Fibroblast of villous mesenchyme (primary cell): ENCODE results near the gene UBE2K. TPM values are rescaled to one million over a fixed set of nuclear protein-coding genes. Genes with fewer than 3 reads are reported as not detected.
A peak's percentile ranks its signal among the peaks of the same experiment; 100 is the strongest.

ENCODE experiments used
- DNase-seq: peaks from one replicate; pipeline ENCODE4 v3.0.0-alpha.2; 2010; ENCODE audit warnings: low read depth
- H3K4me3 ChIP-seq: 2 replicates; pipeline ENCODE4 v1.5.1; 2011; ENCODE audit warnings: low read depth, mild to moderate bottlenecking, low read length
- total RNA-seq: library from RNA; depleted of rRNA; stranded (reverse); fragments of >200 nt; gene quantifications from 2 replicates; pipeline ENCODE4 v1.2.3, GENCODE V29; 2012
- TF ChIP-seq, protein P1 (sequence below): IDR thresholded peaks from 2 replicates; pipeline ENCODE4 v1.5.1; 2012; ENCODE audit warnings: low read depth, mild to moderate bottlenecking, low read length; ENCODE audit not compliant: insufficient read depth

UBE2K gene
- total RNA-seq, 1 donor = 19.0 TPM

DNA sequence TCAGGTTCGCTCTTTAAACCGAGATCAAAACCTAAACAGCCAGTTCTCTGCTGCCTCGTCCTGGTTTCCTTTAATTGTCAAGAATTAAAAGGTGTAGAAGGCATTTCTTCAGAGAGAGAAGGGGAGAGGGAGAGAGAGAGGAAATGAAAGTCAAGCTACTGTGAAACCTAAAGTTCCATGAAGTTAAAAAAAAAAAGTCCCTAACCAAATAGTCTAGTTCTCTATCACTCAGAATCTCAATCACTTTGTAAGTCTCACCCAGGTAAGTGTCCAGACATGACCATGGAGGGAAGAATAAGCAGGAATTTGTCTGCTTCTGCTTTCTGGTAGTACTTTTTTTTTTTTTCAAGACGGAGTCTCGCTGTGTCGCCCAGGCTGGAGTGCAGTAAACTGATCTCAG, 40.5 kb upstream of the UBE2K start:
- no peak for DNase-seq
- no peak overlapping the region for H3K4me3 ChIP-seq
- TF ChIP-seq, protein P1, sequence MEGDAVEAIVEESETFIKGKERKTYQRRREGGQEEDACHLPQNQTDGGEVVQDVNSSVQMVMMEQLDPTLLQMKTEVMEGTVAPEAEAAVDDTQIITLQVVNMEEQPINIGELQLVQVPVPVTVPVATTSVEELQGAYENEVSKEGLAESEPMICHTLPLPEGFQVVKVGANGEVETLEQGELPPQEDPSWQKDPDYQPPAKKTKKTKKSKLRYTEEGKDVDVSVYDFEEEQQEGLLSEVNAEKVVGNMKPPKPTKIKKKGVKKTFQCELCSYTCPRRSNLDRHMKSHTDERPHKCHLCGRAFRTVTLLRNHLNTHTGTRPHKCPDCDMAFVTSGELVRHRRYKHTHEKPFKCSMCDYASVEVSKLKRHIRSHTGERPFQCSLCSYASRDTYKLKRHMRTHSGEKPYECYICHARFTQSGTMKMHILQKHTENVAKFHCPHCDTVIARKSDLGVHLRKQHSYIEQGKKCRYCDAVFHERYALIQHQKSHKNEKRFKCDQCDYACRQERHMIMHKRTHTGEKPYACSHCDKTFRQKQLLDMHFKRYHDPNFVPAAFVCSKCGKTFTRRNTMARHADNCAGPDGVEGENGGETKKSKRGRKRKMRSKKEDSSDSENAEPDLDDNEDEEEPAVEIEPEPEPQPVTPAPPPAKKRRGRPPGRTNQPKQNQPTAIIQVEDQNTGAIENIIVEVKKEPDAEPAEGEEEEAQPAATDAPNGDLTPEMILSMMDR = no peak

- DNase-seq = peak; percentile 25
- TF ChIP-seq, protein P1 = peak; percentile 58
- no peak overlapping the region for H3K4me3 ChIP-seq
These were observed 39.2 kb upstream of the UBE2K start for GRCh38 chr4:39658756-39659155.

GRCh38 chr4:39660045-39660444, 37.9 kb upstream of the UBE2K start:
- DNase-seq = no peak
- no peak overlapping the region for H3K4me3 ChIP-seq
- TF ChIP-seq, protein P1 = no peak

DNA sequence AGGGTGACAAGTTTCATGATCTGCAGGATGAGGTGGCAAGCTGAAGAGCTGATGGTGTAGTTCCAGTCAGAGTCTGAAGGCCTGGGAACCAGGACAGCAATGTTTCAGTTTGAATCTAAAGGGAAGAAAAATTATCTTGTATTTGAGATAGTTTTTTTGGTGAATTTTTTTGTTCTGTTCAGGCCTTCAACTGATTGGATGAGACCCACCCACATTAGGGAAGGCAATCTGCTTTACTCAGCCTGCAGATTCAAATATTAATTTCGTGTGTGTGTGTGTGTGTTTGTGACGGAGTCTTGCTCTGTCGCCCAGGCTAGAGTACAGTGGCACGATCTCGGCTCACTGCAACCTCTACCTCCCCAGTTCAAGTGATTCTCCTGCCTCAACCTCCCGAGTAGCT, 37.2 kb upstream of the UBE2K start:
- DNase-seq = no peak
- TF ChIP-seq, protein P1 = no peak
- no peak overlapping the region for H3K4me3 ChIP-seq

DNA sequence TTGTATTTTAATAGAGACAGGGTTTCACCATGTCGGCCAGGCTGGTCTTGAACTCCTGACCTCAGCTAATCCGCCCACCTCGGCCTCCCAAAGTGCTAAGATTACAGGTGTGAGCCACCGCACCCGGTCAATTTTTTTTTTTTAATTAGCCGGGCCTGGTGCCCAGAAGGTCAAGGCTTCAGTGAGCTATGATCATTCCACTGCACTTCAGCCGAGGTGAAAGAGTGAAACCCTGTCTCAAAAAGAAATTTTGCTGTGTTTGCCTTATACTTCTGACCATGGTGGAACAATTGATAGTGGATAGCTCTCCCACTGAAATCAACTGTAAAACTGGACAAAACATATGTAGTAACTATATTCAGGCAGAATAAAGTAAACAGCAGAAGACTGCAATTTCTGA, 35.3 kb upstream of the UBE2K start:
- TF ChIP-seq, protein P1 = no peak
- H3K4me3 ChIP-seq = no peak overlapping the region
- no peak for DNase-seq

DNA sequence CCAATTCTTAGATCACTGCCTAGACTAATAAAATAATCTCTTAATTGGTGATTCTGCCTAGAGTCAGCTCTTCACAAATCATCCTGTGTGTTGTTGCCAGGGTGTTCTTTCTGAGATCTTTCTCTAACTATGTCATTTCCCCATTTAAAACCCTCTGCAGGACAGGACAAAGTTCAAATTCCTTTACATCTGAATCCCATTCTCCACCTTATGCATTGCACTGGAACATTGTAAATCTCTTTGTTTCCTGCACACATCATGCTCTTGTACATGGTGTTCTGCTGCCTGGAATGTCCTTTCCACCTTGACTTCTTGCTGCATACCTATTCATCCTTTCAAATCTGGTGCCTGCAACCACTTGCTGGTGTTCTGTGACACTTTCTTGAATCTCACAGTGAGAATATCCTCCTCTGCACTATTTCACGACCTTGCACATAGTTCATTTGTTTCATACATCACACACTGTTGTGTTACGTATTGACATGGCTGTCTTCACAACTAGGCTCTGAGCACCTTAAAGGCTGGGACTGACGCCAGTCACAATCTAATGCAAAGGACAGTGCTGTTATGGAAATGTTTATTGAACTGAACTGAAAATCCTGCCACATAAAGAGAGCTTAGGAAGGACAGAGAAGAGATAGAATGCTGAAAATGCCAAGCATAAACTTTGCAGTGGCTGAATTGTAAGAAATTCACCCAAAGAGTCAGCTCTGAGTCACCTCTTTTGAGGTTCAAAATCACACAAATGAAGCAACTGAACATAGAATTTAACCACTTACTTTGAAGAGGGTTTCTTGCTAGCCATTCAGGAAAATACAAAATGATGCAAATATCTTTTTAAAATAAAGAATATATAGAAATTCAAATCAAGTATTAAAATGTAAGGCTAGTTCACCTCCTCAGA, 32.9 kb upstream of the UBE2K start:
- TF ChIP-seq, protein P1 = no peak
- peak; percentile 8 for DNase-seq
- no peak overlapping the region for H3K4me3 ChIP-seq
